Hematopoietic multipotent progenitor cell (in vitro differentiated cells): ENCODE measurements around the gene MAGI2. TPM values are rescaled to one million over a fixed set of nuclear protein-coding genes. Genes with fewer than 3 reads are reported as not detected.

Source experiments
- DNase-seq, 3 donors: peaks; one replicate each; pipeline ENCODE4 v3.0.0-alpha.2; 2011 to 2015; ENCODE audit warnings: low read depth in 2 of 3, low spot score in 2 of 3
- total RNA-seq: library from RNA; depleted of rRNA; stranded (reverse); fragments of >200 nt; gene quantifications from one replicate; pipeline ENCODE4 v1.2.3, GENCODE V29; 2012

The MAGI2 gene
- total RNA-seq, 1 donor, result 2.7 TPM

DNA sequence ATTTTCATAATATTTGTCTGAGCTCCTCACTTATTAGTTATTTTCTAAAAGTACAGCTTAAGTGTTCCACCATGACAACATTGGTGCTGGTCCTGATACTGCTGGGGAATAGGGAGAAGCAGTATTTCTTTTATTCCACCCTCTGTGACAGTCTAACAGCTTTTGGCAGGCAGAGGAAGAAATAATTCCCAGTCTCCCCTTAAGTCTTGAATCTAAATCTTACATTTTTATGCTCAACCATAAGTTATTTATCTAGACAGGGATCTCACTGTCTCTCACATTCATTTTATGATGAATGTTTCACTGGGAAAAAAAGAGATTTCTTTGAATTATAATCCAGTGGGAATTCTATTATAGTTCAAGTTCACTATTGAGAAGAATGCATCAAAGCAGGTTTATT lies 71.5 kb downstream of the MAGI2 start:
- no peak for DNase-seq

DNA sequence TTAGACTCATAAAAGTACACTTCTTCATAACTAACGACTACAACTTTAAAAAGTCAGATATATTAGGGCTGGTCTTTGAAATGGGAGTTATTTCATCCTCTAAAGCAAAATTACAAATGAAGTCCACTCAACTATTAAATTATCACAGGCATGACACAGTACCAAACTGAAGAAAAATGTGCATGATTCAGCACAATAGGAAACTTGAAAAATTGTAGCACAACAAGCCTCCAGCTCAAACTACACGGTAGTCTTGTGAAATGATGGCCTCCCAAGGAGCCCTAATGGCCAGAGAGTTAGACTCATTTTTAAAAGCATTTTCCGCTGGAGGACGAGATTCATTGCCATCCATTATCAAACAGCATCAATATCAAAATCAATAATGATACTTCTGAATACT lies 76.4 kb downstream of the MAGI2 start:
- DNase-seq, result no peak

- no peak for DNase-seq
Measured at GRCh38 chr7:79376299-79377025, 77.0 kb downstream of the MAGI2 start.

DNA sequence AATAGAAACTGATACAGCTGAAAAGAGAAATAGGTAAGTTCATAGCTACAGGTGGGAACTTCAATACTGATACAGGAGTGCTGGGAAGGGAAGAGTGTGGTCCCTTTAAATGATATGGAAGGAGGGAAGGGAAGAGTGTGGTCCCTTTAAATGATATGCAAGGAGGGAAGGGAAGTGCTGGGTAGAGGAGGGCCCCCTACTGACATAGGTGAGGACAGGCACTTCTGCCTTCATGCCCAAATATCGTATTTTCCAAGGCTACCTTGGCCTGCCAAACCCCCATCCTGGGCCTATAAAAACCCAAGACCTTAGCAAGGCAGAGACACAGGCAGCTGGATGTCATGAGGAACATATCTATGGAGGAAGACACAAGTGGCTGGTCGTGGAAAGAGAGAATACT lies 92.3 kb downstream of the MAGI2 start:
- DNase-seq, result no peak

DNA sequence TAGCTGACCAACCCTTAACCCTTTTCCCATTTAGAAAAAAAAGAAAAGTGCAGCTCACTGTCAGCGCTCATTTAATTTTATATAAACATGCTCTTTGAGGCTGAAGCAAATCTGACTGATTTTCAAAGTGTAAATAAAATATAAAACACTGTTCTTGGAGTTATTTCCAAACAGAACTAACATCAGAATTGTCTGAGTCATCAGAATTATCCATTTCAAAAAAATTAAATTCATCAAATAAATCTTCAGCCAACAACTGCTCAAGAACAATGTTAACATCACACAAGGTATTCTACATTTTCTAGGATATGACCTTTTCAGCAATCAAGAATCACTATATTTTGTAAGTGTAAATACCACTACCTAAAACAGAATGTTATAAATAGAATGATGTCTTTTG lies 93.6 kb downstream of the MAGI2 start:
- DNase-seq, result no peak

DNA sequence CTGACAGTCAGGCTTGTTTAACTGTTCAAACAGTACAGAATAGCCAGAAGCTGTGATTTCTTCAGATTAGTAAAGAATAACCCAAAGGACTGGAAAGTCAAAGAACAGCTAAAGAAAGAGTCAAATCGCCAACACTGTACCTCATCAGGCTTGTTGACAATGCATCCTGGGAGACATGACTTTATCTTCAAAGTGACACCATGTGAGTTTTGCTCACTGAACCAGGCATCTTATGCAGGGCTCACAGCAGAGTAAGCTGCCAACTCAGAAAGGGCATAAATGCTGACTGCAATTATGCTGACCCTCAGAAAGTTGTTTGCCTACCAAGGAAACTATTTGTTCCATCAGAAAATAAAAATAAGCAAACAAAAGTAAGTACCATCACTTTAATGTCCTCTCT lies 96.4 kb downstream of the MAGI2 start:
- no peak for DNase-seq

DNA sequence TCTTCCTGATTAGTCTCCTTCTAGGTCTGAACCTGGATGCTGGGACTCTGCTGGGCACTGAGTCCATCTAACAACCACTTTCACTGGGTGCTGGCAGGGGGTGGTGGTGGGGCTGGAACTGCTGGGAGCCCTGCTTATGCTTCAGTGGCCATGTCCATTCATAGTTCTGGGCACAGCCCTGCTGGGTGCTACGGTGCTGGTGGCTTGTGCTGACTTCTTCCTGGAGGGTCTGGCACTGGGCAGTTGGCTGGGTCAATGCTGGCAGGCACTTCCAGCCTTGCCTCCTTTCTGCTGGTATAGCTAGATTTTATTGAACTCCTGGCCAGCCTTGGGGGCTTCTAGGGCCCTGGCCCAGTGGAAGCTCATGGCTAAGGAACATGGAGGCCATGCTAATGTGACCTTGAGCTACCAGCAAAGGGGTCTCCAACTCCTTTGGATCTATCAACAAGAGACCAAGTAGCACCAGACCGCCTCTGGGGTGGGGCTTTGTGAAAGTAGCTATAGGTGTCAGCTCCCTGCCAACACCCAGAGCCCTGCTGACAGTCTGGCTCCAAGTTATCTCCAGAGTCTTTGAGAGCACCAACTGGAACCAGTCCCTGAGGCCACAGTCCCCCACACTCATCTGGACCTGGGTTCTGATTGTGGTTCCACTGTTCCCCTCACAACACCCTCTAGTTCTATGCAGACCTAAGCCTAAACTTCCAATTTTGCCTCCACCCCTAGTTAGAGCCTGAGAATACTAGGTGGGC lies 99.6 kb downstream of the MAGI2 start:
- DNase-seq, result no peak

- DNase-seq, result no peak
Measured at GRCh38 chr7:79352323-79352722, 101.1 kb downstream of the MAGI2 start.

DNA sequence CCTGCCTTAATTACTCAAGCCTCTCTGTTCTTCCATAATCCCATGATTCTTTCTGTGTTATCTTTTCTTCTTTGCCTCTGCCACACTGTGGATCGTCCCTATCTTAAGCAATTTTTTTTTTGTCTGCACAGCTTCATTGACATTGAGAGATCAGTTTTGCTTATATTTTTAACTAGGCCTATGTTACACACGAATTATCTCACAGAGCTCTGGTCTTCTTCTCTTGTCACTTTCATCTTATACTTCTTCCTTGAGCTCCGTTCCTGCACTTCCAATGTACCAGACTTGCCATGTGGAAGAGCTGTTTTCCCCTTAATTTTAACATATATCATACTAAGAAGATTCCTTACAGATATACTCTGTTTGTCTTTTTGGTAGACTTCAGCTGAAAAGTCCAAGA lies 106.1 kb downstream of the MAGI2 start:
- no peak for DNase-seq

- no peak for DNase-seq
Measured at GRCh38 chr7:79341902-79342301, 111.6 kb downstream of the MAGI2 start.

GRCh38 chr7:79340212-79340611 lies 113.3 kb downstream of the MAGI2 start:
- no peak for DNase-seq

- no peak for DNase-seq
Measured at GRCh38 chr7:79339208-79339925, 114.1 kb downstream of the MAGI2 start.

GRCh38 chr7:79337717-79338116 lies 115.8 kb downstream of the MAGI2 start:
- no peak for DNase-seq

GRCh38 chr7:79334841-79335240 lies 118.6 kb downstream of the MAGI2 start:
- DNase-seq, result no peak

- no peak for DNase-seq
Measured at GRCh38 chr7:79334334-79334733, 119.1 kb downstream of the MAGI2 start.

- no peak for DNase-seq
Measured at GRCh38 chr7:79332091-79332490, 121.4 kb downstream of the MAGI2 start.

DNA sequence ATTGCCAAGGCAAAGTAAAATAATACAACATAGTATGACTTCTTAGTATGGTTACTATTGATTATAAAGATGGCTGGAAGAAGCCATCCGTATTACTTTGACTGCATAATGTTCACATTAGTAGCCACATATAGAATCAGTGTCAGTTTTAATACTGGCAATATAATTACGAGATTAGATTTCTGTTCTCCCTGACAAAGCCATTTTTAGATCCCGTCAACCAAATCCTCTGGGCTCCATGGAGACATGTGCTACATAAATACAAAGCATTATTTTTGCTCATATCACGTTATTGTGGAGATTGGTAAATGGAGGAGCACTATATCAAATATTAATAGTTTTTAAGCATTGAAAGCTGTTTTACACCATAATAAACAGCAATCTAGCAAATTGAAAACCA lies 124.0 kb downstream of the MAGI2 start:
- DNase-seq, result no peak

DNA sequence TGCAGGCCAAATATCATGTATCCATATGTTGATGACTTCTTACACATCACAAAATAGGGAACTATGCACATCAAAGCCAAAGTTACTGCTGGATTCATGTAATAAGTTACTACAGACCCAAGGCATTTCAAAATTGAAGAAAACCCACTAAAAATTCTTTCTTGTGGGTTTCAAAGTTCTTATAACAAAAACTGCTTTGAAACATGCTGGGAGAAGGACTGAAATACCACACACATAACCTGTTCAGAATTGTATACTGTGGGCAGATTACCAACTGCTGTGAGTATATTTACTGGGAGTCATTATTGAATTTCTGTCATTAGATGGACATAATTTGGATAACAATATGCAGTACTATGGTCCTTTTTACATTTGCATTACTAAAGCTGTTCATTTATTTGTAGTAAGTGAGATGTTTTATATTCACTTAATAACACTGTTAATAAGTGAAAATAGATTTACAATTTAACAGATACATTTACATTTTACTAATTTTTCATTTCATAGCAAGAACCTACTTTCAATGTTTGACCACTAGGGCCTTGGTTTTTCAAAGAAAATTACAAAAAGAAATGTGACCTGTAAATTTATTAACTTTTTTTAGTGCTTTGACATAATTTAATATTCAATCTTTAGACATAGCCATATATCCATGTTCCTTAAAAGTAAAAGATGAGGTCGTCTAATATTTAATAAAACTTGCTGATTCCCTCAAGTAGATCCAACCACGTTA lies 132.6 kb downstream of the MAGI2 start:
- no peak for DNase-seq

- DNase-seq, result no peak
Measured at GRCh38 chr7:79319369-79319768, 134.1 kb downstream of the MAGI2 start.

- DNase-seq, result no peak
Measured at GRCh38 chr7:79317728-79318127, 135.7 kb downstream of the MAGI2 start.

GRCh38 chr7:79312022-79312421 lies 141.4 kb downstream of the MAGI2 start:
- no peak for DNase-seq
